Gastrocnemius medialis (tissue), 4 donors: ENCODE data around the gene OR56A5. TPM values are rescaled to one million over a fixed set of nuclear protein-coding genes. Genes with fewer than 3 reads are reported as not detected.

Experiments
- ATAC-seq, 2 donors: fragments of 150-250 bp; one replicate each; pipeline ENCODE4 v1.9.1; 2016
- DNase-seq, 2 donors: peaks; one replicate each; pipeline ENCODE4 v3.0.0-alpha.2; 2019
- H3K27ac ChIP-seq, 4 donors: fragments of 200-600 bp; sonication (generic); 1 replicate in 1 of 4; 2 replicates in 3 of 4; pipeline ENCODE4 v1.5.1; 2016 to 2018; ENCODE audit warnings: mild to moderate bottlenecking in 2 of 4, moderate library complexity in 1 of 4
- H3K27me3 ChIP-seq, 3 donors: fragments of 200-600 bp; sonication (generic) in 2 of 3; 1 replicate in 1 of 3; 2 replicates in 2 of 3; pipeline versions ENCODE4 v1.5.1 to v1.6.0; 2016 to 2019; ENCODE audit warnings: mild to moderate bottlenecking in 1 of 3, moderate library complexity in 1 of 3
- H3K36me3 ChIP-seq, 2 donors: fragments of 200-600 bp; sonication (generic) in 1 of 2; one replicate each; pipeline ENCODE4 v1.5.1; 2017 to 2018
- H3K4me1 ChIP-seq, 2 donors: fragments of 200-600 bp; sonication (generic) in 1 of 2; one replicate each; pipeline ENCODE4 v1.5.1; 2016 to 2017; ENCODE audit warnings: mild to moderate bottlenecking in 2 of 2
- H3K4me3 ChIP-seq, 4 donors: fragments of 200-600 bp; sonication (generic) in 3 of 4; 1 replicate in 1 of 4; 2 replicates in 3 of 4; pipeline ENCODE4 v1.5.1; 2016 to 2019; ENCODE audit warnings: mild to moderate bottlenecking in 2 of 4
- H3K9me3 ChIP-seq, 3 donors: fragments of 200-600 bp; sonication (generic) in 2 of 3; 1 replicate in 1 of 3; 2 replicates in 2 of 3; pipeline ENCODE4 v1.5.1; 2016 to 2019
- POLR2A ChIP-seq, 2 donors: fragments of 450-650 bp; IDR thresholded peaks; one replicate each; pipeline ENCODE4 v1.6.1; 2017; ENCODE audit warnings: antibody characterized with exemption in 2 of 2, mild to moderate bottlenecking in 2 of 2, moderate library complexity in 2 of 2
- in situ Hi-C, 4 donors: fragments of 200-750 bp; cut with MboI; loops; one replicate each; pipeline versions ENCODE4 v1.15.0 to v1.8.0; 2017; ENCODE audit warnings: low sequenced_read_pairs in 4 of 4
- intact Hi-C: fragments of 100-400 bp; cut with DNase I; formaldehyde crosslinking; loops from one replicate; pipeline ENCODE4 v1.15.1; 2023; ENCODE audit warnings: low total_unique reads
- total RNA-seq, 4 donors: library from RNA; depleted of rRNA; stranded (reverse); fragments of >200 nt; gene quantifications; one replicate each; pipeline versions ENCODE4 v1.1.0 to v1.2.3, GENCODE V29; 2016
- TF ChIP-seq, protein P1 (sequence below), 5 experiments: fragments of 450-650 bp in 3 of 5; fragments of 200-600 bp in 2 of 5; sonication (generic) in 2 of 5; IDR thresholded peaks in 4 of 5; conservative IDR thresholded peaks in 1 of 5; 1 replicate in 4 of 5; 2 replicates in 1 of 5; pipeline ENCODE4 v1.5.1; 2016 to 2019; ENCODE audit warnings: antibody characterized with exemption in 5 of 5, mild to moderate bottlenecking in 3 of 5, moderate library complexity in 3 of 5

OR56A5 gene
- total RNA-seq, 4 donors from 2014 or later = not detected

DNA sequence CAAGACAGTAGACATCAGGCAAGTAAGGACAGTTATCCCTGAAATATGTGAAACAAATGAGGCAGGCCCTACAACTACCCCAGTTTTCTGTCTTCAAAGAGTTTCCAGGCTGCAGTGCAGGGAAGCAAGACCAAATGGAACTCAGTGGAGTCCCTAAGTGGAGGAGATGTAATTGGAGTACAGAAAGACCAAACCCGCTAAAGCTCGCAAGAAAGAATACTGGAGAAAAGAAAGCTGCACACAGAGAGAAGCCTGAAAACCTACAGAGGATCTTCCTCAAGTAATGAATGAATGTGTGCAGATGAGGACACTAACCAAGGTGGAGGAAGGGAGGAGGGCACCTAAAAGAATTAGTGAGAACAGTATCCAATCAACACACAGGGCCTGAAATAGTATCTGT, 27.5 kb downstream of the OR56A5 start:
- no peak for DNase-seq
- Histone ChIP-seq H3K27me3 (no peaks in the 10 kb centered on the region), H3K4me1 (no peaks in the 10 kb centered on the region), H3K4me3 (no peak overlapping the region), H3K9me3 (no peaks in the 10 kb centered on the region), H3K36me3 (no peaks in the 10 kb centered on the region), H3K27ac (no peak overlapping the region)
- no peak for TF ChIP-seq POLR2A (IDR thresholded peaks at IDR 0.05)
- TF ChIP-seq, protein P1, sequence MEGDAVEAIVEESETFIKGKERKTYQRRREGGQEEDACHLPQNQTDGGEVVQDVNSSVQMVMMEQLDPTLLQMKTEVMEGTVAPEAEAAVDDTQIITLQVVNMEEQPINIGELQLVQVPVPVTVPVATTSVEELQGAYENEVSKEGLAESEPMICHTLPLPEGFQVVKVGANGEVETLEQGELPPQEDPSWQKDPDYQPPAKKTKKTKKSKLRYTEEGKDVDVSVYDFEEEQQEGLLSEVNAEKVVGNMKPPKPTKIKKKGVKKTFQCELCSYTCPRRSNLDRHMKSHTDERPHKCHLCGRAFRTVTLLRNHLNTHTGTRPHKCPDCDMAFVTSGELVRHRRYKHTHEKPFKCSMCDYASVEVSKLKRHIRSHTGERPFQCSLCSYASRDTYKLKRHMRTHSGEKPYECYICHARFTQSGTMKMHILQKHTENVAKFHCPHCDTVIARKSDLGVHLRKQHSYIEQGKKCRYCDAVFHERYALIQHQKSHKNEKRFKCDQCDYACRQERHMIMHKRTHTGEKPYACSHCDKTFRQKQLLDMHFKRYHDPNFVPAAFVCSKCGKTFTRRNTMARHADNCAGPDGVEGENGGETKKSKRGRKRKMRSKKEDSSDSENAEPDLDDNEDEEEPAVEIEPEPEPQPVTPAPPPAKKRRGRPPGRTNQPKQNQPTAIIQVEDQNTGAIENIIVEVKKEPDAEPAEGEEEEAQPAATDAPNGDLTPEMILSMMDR (IDR thresholded peaks at IDR 0.05 in 4 of 5, conservative IDR thresholded peaks at IDR 0.05 in 1 of 5) = no peak
- intact Hi-C loops = no loop called here
- ATAC-seq = no peak
- in situ Hi-C loops = no loop called here

DNA sequence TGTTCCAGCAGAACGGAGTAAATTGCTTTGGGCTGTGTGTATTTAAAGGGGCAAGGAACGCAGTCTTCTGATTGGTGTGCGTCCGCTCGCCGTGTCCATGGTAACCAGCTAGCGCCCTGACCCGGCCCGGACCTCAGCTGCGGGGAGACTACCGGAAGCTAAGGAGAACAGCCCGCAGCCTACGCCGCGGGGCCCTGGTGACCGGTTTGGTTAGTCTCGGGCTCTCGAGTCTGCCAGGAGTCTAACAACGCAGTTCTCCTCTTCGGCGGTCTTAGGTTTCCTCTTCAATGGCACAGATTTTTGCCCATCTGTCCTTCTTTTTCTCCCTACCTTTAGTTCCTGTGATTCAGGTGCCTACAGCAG, 29.7 kb downstream of the OR56A5 start:
- H3K27me3 ChIP-seq = no peaks in the 10 kb centered on the region
- intact Hi-C loops = no loop called here
- H3K4me1 ChIP-seq = no peaks in the 10 kb centered on the region
- ATAC-seq (no peak), DNase-seq (no peak)
- no peak overlapping the region for H3K27ac ChIP-seq
- no peak for TF ChIP-seq POLR2A (IDR thresholded peaks at IDR 0.05)
- TF ChIP-seq, protein P1 (IDR thresholded peaks at IDR 0.05 in 4 of 5, conservative IDR thresholded peaks at IDR 0.05 in 1 of 5) = no peak
- no peaks in the 10 kb centered on the region for H3K9me3 ChIP-seq
- H3K36me3 ChIP-seq = no peaks in the 10 kb centered on the region
- no peak overlapping the region for H3K4me3 ChIP-seq
- in situ Hi-C loops = no loop called here

DNA sequence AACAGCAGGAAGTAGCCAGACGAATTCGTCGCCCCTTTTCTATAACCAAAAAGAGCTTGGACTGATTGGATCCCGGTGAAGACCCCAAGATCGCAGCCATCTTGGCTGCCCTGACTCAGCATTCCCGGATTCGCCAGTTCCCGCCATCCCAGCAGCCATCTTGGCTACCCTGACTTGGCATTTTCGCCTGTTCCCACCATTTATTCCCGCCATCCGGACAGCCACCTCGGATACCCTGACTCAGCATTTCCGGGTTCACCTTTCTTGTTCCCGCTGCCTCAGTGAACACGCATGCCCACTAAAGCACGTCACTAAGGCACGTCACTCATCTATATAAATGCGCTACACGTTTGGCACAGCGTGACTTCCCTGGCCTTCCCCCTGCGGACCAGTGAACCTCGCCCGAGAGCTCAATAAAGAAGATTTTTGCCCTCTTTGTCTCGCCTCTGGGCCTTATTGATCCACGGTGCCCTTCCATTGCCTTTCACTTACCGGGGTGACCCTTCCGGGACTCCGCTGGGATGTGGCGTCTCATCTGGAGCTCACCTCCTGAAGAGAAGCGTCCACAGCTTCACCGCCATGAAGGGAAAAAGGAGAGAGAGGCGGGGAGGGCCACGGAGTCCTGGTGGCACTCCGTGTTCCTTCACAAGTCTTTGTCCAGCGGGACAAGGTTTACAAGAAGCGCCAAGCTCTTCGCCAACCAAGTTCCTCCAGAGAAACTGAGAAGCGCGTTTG, 30.3 kb downstream of the OR56A5 start:
- Histone ChIP-seq H3K9me3 (no peaks in the 10 kb centered on the region), H3K36me3 (no peaks in the 10 kb centered on the region), H3K27me3 (no peaks in the 10 kb centered on the region), H3K4me3 (no peak overlapping the region), H3K27ac (no peak overlapping the region), H3K4me1 (no peaks in the 10 kb centered on the region)
- in situ Hi-C loops (no loop called here), intact Hi-C loops (no loop called here)
- no peak for TF ChIP-seq POLR2A (IDR thresholded peaks at IDR 0.05)
- TF ChIP-seq, protein P1 (IDR thresholded peaks at IDR 0.05 in 4 of 5, conservative IDR thresholded peaks at IDR 0.05 in 1 of 5) = no peak
- DNase-seq (no peak), ATAC-seq (no peak)

DNA sequence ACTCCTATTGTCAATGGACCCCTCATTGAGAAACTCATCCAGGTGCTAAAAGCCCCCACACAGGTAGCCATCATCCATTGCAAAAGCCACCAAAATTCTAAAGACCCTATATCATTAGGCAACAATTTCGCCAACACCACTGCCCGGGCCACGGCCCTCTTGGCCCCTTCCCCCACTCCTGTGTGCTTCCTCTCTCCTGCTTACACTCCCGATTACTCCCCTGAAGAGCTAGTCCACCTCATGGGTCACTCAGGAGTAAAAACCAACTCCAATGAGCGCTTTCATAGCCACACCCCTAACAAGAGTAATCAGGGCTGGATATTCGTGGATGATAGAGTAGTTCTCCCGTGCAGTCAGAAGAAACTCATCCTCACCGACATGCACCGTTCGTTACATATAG, 35.2 kb downstream of the OR56A5 start:
- no peaks in the 10 kb centered on the region for H3K27me3 ChIP-seq
- no peak overlapping the region for H3K27ac ChIP-seq
- H3K4me1 ChIP-seq = no peaks in the 10 kb centered on the region
- no peak overlapping the region for H3K4me3 ChIP-seq
- no peak for ATAC-seq
- no peak for DNase-seq
- TF ChIP-seq, protein P1 (IDR thresholded peaks at IDR 0.05 in 4 of 5, conservative IDR thresholded peaks at IDR 0.05 in 1 of 5) = no peak
- no peak for TF ChIP-seq POLR2A (IDR thresholded peaks at IDR 0.05)
- intact Hi-C loops (no loop called here), in situ Hi-C loops (no loop called here)
- no peaks in the 10 kb centered on the region for H3K36me3 ChIP-seq
- H3K9me3 ChIP-seq = no peaks in the 10 kb centered on the region

DNA sequence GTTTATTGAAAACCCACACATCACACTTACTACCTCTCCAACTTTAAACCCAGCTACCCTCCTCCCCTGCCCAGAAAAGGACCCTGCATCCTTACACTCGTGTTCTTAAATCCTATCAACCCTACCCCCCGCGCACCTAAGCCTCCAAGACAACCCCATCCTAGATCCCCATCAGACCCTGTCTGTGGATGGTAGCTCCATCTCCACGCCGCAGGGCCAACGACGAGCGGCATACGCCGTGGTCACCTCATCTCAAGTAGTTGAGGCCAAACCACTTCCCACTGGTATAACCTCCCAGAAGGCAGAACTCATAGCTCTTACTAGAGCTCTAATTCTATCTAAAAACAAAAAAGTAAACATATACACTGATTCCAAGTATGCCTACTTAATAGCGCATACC, 35.6 kb downstream of the OR56A5 start:
- in situ Hi-C loops = no loop called here
- no peak overlapping the region for H3K4me3 ChIP-seq
- no peaks in the 10 kb centered on the region for H3K27me3 ChIP-seq
- H3K4me1 ChIP-seq = no peaks in the 10 kb centered on the region
- no peak for DNase-seq
- H3K27ac ChIP-seq = no peak overlapping the region
- no peaks in the 10 kb centered on the region for H3K9me3 ChIP-seq
- ATAC-seq = no peak
- intact Hi-C loops = no loop called here
- TF ChIP-seq POLR2A (IDR thresholded peaks at IDR 0.05) = no peak
- TF ChIP-seq, protein P1 (IDR thresholded peaks at IDR 0.05 in 4 of 5, conservative IDR thresholded peaks at IDR 0.05 in 1 of 5) = no peak
- H3K36me3 ChIP-seq = no peaks in the 10 kb centered on the region
